ENCODE measurements around the gene KRT3.

KRT3 gene

GRCh38 chr12:52827499-52828090 lies 31.7 kb upstream of the KRT3 start:
- H3K4me1 ChIP-seq (ENCODE audit: control insufficient read depth in 2 of 2, insufficient read depth in 2 of 2, low read length in 2 of 2) = no peaks in the 10 kb centered on the region
- H3K9ac ChIP-seq (ENCODE audit: low read depth in 1 of 2, low read length in 2 of 2) = no peak overlapping the region
- H3K27me3 ChIP-seq (ENCODE audit: control insufficient read depth in 2 of 2, insufficient read depth in 2 of 2, low read length in 2 of 2) = no peaks in the 10 kb centered on the region
- H3K27ac ChIP-seq (ENCODE audit: low read depth in 2 of 2, low read length in 2 of 2) = no peak overlapping the region
- H3K36me3 ChIP-seq (ENCODE audit: control insufficient read depth in 2 of 2, insufficient read depth in 2 of 2, low read length in 2 of 2) = no peaks in the 10 kb centered on the region
- H3K9me3 ChIP-seq (ENCODE audit: control insufficient read depth in 2 of 2, low read length in 2 of 2) = no peaks in the 10 kb centered on the region
- no peak overlapping the region for H3K4me3 ChIP-seq (ENCODE audit: low read length in 2 of 2)

DNA sequence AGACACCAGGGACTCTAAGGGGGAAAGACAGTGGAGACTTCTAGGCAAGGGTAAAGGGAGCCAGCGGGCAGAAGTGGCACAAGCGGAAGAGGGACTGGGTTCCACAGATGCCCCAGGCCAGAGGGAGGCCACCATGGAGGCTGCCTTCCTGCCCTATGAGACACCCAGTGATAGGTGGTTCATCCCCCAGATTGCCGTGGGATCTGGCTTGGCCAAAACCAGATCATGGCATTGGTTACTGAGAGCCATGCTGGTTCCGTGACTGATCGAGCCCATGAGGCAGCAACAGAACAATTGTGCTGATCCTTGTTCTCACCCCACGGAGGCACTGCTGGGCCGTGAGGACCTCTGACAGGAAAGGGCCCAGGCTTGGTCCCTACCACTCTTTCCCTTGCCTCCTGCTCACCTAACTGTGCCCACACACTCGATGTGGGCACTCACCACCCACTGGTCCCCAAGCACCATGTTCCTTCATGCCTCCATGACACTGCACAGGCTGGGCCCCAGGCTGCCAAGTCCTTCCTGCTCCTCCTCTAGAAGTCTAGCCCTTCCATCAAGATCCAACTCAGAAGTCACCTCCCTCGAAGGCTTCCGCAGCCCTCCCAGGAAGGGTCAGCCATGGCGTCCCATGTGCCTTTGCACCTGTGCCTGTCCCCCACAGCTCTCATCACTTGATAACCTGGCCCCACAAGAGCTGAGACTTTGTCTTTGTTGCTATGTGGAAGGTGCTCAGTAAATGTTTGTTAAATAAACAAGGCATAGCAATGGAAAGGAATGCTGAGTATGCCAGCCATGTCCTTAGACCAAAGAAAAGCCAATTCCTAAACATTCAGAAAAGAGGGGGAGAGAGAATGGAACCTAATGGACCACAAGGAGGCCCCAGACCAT lies 30.9 kb upstream of the KRT3 start:
- Histone ChIP-seq H3K27ac (ENCODE audit: low read depth in 2 of 2, low read length in 2 of 2) (no peak overlapping the region), H3K9me3 (ENCODE audit: control insufficient read depth in 2 of 2, low read length in 2 of 2) (no peaks in the 10 kb centered on the region), H3K36me3 (ENCODE audit: control insufficient read depth in 2 of 2, insufficient read depth in 2 of 2, low read length in 2 of 2) (no peaks in the 10 kb centered on the region), H3K27me3 (ENCODE audit: control insufficient read depth in 2 of 2, insufficient read depth in 2 of 2, low read length in 2 of 2) (no peaks in the 10 kb centered on the region), H3K9ac (ENCODE audit: low read depth in 1 of 2, low read length in 2 of 2) (no peak overlapping the region), H3K4me1 (ENCODE audit: control insufficient read depth in 2 of 2, insufficient read depth in 2 of 2, low read length in 2 of 2) (peaks cover 3 to 5% of the 10 kb centered on the region in 2 donors), H3K4me3 (ENCODE audit: low read length in 2 of 2) (no peak overlapping the region)

DNA sequence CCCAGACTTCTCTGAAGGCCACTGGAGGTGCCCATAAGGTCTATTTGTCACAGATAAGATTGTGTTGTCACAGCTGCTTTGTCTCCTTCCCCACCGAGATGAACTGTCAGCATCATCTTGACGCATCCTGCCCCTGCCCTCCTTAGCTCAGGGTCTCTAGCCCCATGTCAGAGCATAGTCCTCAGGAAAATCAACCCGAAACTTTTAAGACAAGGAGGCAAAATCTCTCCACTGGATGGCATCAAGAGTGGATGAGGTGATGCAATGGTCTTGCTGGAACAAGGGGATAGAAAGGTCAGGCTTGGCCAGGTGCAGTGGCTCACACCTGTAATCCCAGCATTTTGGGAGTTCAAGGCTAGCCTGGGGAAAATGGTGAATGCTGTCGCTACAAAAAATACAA lies 30.0 kb upstream of the KRT3 start:
- Histone ChIP-seq H3K4me3 (ENCODE audit: low read length in 2 of 2) (no peak overlapping the region), H3K9me3 (ENCODE audit: control insufficient read depth in 2 of 2, low read length in 2 of 2) (no peaks in the 10 kb centered on the region), H3K4me1 (ENCODE audit: control insufficient read depth in 2 of 2, insufficient read depth in 2 of 2, low read length in 2 of 2) (peaks cover 3 to 5% of the 10 kb centered on the region in 2 donors), H3K27me3 (ENCODE audit: control insufficient read depth in 2 of 2, insufficient read depth in 2 of 2, low read length in 2 of 2) (no peaks in the 10 kb centered on the region), H3K27ac (ENCODE audit: low read depth in 2 of 2, low read length in 2 of 2) (no peak overlapping the region), H3K9ac (ENCODE audit: low read depth in 1 of 2, low read length in 2 of 2) (no peak overlapping the region), H3K36me3 (ENCODE audit: control insufficient read depth in 2 of 2, insufficient read depth in 2 of 2, low read length in 2 of 2) (no peaks in the 10 kb centered on the region)

DNA sequence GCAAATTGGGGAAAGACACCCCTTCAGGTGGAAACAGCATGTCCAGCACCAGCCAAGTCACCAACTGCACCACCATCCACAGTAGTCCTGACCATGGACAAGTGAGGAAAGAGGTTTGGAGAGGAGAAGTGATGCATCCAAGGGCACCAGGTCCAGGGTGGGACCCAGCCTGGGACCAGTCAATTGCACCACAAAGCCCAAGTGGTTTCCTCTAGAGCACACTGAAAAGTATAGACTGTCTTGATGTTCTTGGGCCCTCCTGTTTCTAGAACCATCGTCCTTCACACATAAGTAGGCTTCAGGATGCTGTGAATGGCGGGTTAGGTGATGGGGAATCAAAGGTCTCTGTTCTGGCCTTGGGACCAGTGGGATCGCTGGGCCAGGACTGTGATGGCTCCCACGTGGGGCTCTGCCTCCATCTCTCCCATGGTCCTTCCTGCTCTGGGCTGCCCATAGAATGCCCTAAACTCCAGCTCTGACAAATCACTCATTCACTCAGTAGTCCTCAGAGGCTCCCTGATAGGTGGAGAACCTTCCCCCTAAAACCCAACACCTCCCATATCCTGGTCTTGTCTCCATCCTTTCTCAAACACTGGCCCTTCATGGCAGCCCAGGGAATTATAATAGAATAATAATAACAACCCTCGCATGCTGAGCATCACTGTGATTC lies 29.0 kb upstream of the KRT3 start:
- Histone ChIP-seq H3K4me3 (ENCODE audit: low read length in 2 of 2) (no peak overlapping the region), H3K9me3 (ENCODE audit: control insufficient read depth in 2 of 2, low read length in 2 of 2) (no peaks in the 10 kb centered on the region), H3K27ac (ENCODE audit: low read depth in 2 of 2, low read length in 2 of 2) (no peak overlapping the region), H3K36me3 (ENCODE audit: control insufficient read depth in 2 of 2, insufficient read depth in 2 of 2, low read length in 2 of 2) (no peaks in the 10 kb centered on the region), H3K27me3 (ENCODE audit: control insufficient read depth in 2 of 2, insufficient read depth in 2 of 2, low read length in 2 of 2) (no peaks in the 10 kb centered on the region), H3K9ac (ENCODE audit: low read depth in 1 of 2, low read length in 2 of 2) (no peak overlapping the region), H3K4me1 (ENCODE audit: control insufficient read depth in 2 of 2, insufficient read depth in 2 of 2, low read length in 2 of 2) (peaks cover 3 to 5% of the 10 kb centered on the region in 2 donors)

DNA sequence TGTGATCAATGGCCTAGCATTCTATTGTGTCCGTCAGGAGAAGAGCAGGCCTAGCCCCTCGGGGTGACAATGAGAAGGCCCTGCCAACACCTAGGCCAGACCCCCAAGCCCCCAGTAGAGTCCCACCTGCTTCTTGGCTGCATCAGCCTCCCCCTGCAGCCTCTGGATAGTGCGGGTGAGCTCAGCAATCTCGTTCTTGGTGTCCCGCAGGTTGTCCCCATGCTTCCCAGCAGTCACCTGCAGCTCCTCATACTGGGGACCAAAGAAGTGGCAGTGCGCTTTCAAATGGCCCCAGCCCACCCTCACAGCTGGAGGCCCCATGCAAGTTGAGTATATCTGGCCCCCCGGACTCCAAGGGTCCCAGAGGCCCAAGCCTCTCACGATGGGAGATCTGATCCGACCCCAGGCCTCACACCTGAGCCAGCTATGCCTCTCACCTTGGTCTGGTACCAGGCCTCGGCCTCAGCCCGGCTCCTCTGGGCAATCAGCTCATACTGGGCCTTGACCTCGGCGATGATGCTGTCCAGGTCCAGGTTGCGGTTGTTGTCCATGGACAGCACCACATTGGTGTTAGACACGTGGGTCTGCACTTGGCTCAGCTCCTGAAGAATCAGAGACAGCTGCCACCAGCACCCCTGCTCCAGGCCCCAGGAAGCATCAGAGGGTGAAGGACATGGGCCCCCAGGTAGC lies 28.0 kb upstream of the KRT3 start:
- Histone ChIP-seq H3K4me1 (ENCODE audit: control insufficient read depth in 2 of 2, insufficient read depth in 2 of 2, low read length in 2 of 2) (peaks cover 3 to 5% of the 10 kb centered on the region in 2 donors), H3K9ac (ENCODE audit: low read depth in 1 of 2, low read length in 2 of 2) (no peak overlapping the region), H3K27me3 (ENCODE audit: control insufficient read depth in 2 of 2, insufficient read depth in 2 of 2, low read length in 2 of 2) (no peaks in the 10 kb centered on the region), H3K9me3 (ENCODE audit: control insufficient read depth in 2 of 2, low read length in 2 of 2) (no peaks in the 10 kb centered on the region), H3K27ac (ENCODE audit: low read depth in 2 of 2, low read length in 2 of 2) (no peak overlapping the region), H3K4me3 (ENCODE audit: low read length in 2 of 2) (no peak overlapping the region), H3K36me3 (ENCODE audit: control insufficient read depth in 2 of 2, insufficient read depth in 2 of 2, low read length in 2 of 2) (no peaks in the 10 kb centered on the region)

GRCh38 chr12:52822771-52823510 lies 27.0 kb upstream of the KRT3 start:
- H3K9me3 ChIP-seq (ENCODE audit: control insufficient read depth in 2 of 2, low read length in 2 of 2) = no peaks in the 10 kb centered on the region
- no peaks in the 10 kb centered on the region for H3K27me3 ChIP-seq (ENCODE audit: control insufficient read depth in 2 of 2, insufficient read depth in 2 of 2, low read length in 2 of 2)
- H3K27ac ChIP-seq (ENCODE audit: low read depth in 2 of 2, low read length in 2 of 2) = no peak overlapping the region
- H3K4me1 ChIP-seq (ENCODE audit: control insufficient read depth in 2 of 2, insufficient read depth in 2 of 2, low read length in 2 of 2) = peaks cover 3 to 5% of the 10 kb centered on the region in 2 donors
- H3K9ac ChIP-seq (ENCODE audit: low read depth in 1 of 2, low read length in 2 of 2) = no peak overlapping the region
- H3K4me3 ChIP-seq (ENCODE audit: low read length in 2 of 2) = no peak overlapping the region
- H3K36me3 ChIP-seq (ENCODE audit: control insufficient read depth in 2 of 2, insufficient read depth in 2 of 2, low read length in 2 of 2) = no peaks in the 10 kb centered on the region

GRCh38 chr12:52821826-52822660 lies 26.1 kb upstream of the KRT3 start:
- Histone ChIP-seq H3K9me3 (ENCODE audit: control insufficient read depth in 2 of 2, low read length in 2 of 2) (no peaks in the 10 kb centered on the region), H3K9ac (ENCODE audit: low read depth in 1 of 2, low read length in 2 of 2) (no peak overlapping the region), H3K27ac (ENCODE audit: low read depth in 2 of 2, low read length in 2 of 2) (no peak overlapping the region), H3K4me1 (ENCODE audit: control insufficient read depth in 2 of 2, insufficient read depth in 2 of 2, low read length in 2 of 2) (peaks cover 3 to 5% of the 10 kb centered on the region in 2 donors), H3K27me3 (ENCODE audit: control insufficient read depth in 2 of 2, insufficient read depth in 2 of 2, low read length in 2 of 2) (no peaks in the 10 kb centered on the region), H3K36me3 (ENCODE audit: control insufficient read depth in 2 of 2, insufficient read depth in 2 of 2, low read length in 2 of 2) (no peaks in the 10 kb centered on the region), H3K4me3 (ENCODE audit: low read length in 2 of 2) (no peak overlapping the region)

- no peak overlapping the region for H3K9ac ChIP-seq (ENCODE audit: low read depth in 1 of 2, low read length in 2 of 2)
- no peak overlapping the region for H3K4me3 ChIP-seq (ENCODE audit: low read length in 2 of 2)
Observed at GRCh38 chr12:52821071-52821730, 25.3 kb upstream of the KRT3 start.

More at GRCh38 chr12:52821071-52821730, 25.3 kb upstream of the KRT3 start:
- Histone ChIP-seq H3K27me3 (ENCODE audit: control insufficient read depth in 2 of 2, insufficient read depth in 2 of 2, low read length in 2 of 2) (no peaks in the 10 kb centered on the region), H3K9me3 (ENCODE audit: control insufficient read depth in 2 of 2, low read length in 2 of 2) (no peaks in the 10 kb centered on the region), H3K27ac (ENCODE audit: low read depth in 2 of 2, low read length in 2 of 2) (no peak overlapping the region), H3K4me1 (ENCODE audit: control insufficient read depth in 2 of 2, insufficient read depth in 2 of 2, low read length in 2 of 2) (peaks cover 3 to 5% of the 10 kb centered on the region in 2 donors), H3K36me3 (ENCODE audit: control insufficient read depth in 2 of 2, insufficient read depth in 2 of 2, low read length in 2 of 2) (no peaks in the 10 kb centered on the region)
